Thyroid gland (tissue), 4 donors: ENCODE measurements around the gene SLCO2A1. TPM values are rescaled to one million over a fixed set of nuclear protein-coding genes. Genes with fewer than 3 reads are reported as not detected.

Source experiments
- DNase-seq, 2 donors: peaks; one replicate each; pipeline ENCODE4 v3.0.0-alpha.2; 2019
- H3K27ac ChIP-seq, 3 donors: fragments of 200-600 bp; sonication (generic); 1 replicate in 2 of 3; 2 replicates in 1 of 3; pipeline ENCODE4 v1.5.1; 2016 to 2019; ENCODE audit warnings: mild to moderate bottlenecking in 1 of 3, moderate library complexity in 1 of 3
- H3K27me3 ChIP-seq: fragments of 200-600 bp; sonication (generic); one replicate; pipeline ENCODE4 v1.5.1; 2019
- H3K36me3 ChIP-seq, 2 donors: fragments of 200-600 bp; sonication (generic); one replicate each; pipeline ENCODE4 v1.5.1; 2016 to 2019
- H3K4me1 ChIP-seq, 2 donors: fragments of 200-600 bp; sonication (generic); one replicate each; pipeline ENCODE4 v1.5.1; 2017 to 2019
- H3K4me3 ChIP-seq, 3 donors: fragments of 200-600 bp; sonication (generic); replicated peaks in 1 of 3; 1 replicate in 2 of 3; 2 replicates in 1 of 3; pipeline ENCODE4 v1.5.1; 2016; ENCODE audit warnings: mild to moderate bottlenecking in 1 of 3
- H3K9me3 ChIP-seq: fragments of 200-600 bp; sonication (generic); one replicate; pipeline ENCODE4 v1.5.1; 2017
- CTCF ChIP-seq, 6 experiments: fragments of 200-600 bp in 3 of 6; fragments of 450-650 bp in 3 of 6; sonication (generic) in 3 of 6; IDR thresholded peaks; one replicate each; pipeline ENCODE4 v1.5.1; 2016 to 2019; ENCODE audit warnings: antibody characterized with exemption in 6 of 6, mild to moderate bottlenecking in 2 of 6, inconsistent platforms in 1 of 6, moderate library complexity in 1 of 6
- POLR2A ChIP-seq, 2 donors: fragments of 450-650 bp; IDR thresholded peaks; one replicate each; pipeline ENCODE4 v1.6.1; 2017; ENCODE audit warnings: antibody characterized with exemption in 2 of 2, mild to moderate bottlenecking in 2 of 2, moderate library complexity in 1 of 2
- WGBS, 2 donors: methylation state at CpG; one replicate each; pipeline ENCODE4 v1.1.5; 2017; 5-methylcytosine and 5-hydroxymethylcytosine counted together
- intact Hi-C: fragments of 100-400 bp; cut with DNase I; formaldehyde crosslinking; loops from one replicate; pipeline ENCODE4 v1.15.1; 2023
- total RNA-seq, 4 donors: library from RNA; depleted of rRNA; stranded (reverse); fragments of >200 nt; gene quantifications; one replicate each; pipeline ENCODE4 v1.2.3, GENCODE V29; 2016

SLCO2A1 gene
- total RNA-seq, 4 donors from 2014 or later: 26.0 to 76.6 (median 41.0) TPM

DNA sequence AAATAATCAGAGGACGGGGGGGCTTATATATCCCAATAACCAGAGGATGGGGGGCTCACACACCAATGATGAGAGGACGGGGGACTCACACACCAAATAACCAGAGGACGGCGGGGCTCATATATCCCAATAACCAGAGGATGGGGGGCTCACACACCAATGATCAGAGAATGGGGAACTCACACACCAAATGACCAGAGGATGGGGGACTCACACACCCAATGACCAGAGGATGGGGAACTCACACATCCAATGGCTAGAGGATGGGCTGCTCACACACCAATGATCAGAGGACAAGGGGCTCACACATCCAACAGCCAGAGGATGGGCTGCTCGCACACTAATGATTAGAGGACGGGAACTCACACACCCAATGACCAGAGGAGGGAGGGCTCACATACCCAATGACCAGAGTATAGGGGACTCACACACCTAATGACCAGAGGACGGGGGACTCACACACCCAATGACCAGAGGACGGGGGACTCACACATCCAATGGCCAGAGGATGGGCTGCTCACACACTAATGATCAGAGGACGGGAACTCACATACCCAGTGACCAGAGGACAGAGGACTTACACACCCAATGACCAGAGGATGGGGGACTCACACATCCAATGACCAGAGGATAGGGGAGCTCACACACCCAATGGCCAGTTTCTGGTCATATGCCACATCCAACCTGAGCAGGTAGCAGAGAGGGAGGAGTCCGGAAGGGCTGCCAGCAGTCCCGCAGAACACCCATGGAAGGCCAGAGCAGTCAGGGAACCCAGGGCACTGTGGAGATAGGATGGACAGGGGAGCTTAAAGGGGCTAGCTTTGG is 144.6 kb downstream of the SLCO2A1 start:
- no peak overlapping the region for H3K4me3 ChIP-seq
- TF ChIP-seq CTCF (IDR thresholded peaks at IDR 0.05): no peak
- no peak for TF ChIP-seq POLR2A (IDR thresholded peaks at IDR 0.05)
- WGBS, 2 donors: 92 to 93% methylated on average over 9 to 11 of the region's 11 CpGs
- no peaks in the 10 kb centered on the region for H3K9me3 ChIP-seq
- no peak overlapping the region for H3K27ac ChIP-seq
- H3K4me1 ChIP-seq: no peaks in the 10 kb centered on the region
- H3K36me3 ChIP-seq: no peaks in the 10 kb centered on the region
- DNase-seq: no peak
- H3K27me3 ChIP-seq: no peaks in the 10 kb centered on the region
- intact Hi-C loops: no loop called here

DNA sequence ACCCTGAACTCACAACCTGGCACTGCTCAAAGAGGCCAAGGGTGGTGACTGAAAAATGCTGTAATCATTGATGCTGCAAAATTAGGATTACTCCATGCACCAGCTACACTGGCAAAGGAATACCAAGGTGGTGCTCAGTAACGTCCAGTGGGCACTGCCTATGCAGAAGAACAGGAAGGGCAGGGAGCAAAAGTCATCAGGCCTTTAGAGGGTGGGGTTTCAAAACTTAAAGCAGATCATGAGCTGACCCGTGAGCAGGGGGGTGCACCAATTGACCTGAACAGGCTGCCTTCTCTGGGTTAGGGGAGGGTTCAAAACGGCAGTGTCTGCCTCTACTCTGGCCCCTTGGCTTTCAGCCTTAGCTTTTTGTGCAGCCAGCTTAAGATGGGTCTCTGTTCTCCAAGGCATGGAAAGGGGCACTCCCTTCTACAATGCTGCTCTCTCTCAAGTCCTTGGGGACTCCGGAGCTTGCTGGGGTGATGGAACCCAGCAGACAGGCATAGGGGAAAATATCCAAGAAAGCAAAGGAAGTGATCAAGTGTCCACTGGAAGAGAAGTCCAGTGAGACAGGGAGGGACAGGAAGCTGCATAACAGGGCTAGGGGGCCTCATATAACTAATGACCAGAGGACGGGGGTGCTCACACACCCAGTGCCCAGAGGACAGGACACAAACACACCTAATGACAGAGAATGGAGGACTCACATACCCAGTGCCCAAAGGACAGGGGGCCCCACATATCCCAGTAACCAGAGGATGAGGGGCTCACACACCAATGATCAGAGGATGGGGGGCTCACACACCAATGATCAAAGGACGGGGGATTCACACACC is 145.5 kb downstream of the SLCO2A1 start:
- no peaks in the 10 kb centered on the region for H3K4me1 ChIP-seq
- TF ChIP-seq POLR2A (IDR thresholded peaks at IDR 0.05): no peak
- TF ChIP-seq CTCF (IDR thresholded peaks at IDR 0.05): no peak
- intact Hi-C loops: no loop called here
- no peak for DNase-seq
- WGBS, 2 donors: 78 to 86% methylated on average over 6 of the region's 6 CpGs
- H3K27ac ChIP-seq: no peak overlapping the region
- H3K27me3 ChIP-seq: no peaks in the 10 kb centered on the region
- H3K9me3 ChIP-seq: no peaks in the 10 kb centered on the region
- no peaks in the 10 kb centered on the region for H3K36me3 ChIP-seq
- H3K4me3 ChIP-seq: no peak overlapping the region

DNA sequence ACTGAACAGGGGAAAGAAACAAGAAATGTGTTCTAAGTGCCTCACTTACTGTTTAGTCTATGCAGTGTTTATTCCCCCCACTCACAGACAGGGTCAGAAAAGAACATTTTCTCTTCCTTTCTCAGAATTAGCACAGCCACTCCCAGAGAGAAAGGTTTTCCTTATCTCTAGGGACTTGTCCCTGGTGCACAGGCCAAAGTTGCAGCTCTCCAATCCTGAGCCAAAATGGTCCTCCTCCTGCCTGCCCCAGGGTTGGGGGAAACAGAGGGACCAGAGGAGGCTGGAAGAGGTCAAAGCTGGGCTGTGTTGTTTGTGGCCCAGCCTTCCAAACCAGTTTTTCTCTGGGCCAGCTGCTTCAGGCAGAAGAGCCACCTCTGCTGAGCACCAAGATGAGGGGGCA is 146.1 kb downstream of the SLCO2A1 start:
- intact Hi-C loops: no loop called here
- H3K4me1 ChIP-seq: no peaks in the 10 kb centered on the region
- TF ChIP-seq CTCF (IDR thresholded peaks at IDR 0.05) (no peak), POLR2A (IDR thresholded peaks at IDR 0.05) (no peak)
- H3K4me3 ChIP-seq: no peak overlapping the region
- no peak for DNase-seq
- no peaks in the 10 kb centered on the region for H3K9me3 ChIP-seq
- H3K27me3 ChIP-seq: no peaks in the 10 kb centered on the region
- H3K27ac ChIP-seq: no peak overlapping the region
- no peaks in the 10 kb centered on the region for H3K36me3 ChIP-seq

- H3K27me3 ChIP-seq: no peaks in the 10 kb centered on the region
- DNase-seq: no peak
- no peaks in the 10 kb centered on the region for H3K36me3 ChIP-seq
- no peaks in the 10 kb centered on the region for H3K4me1 ChIP-seq
- no peak for TF ChIP-seq CTCF (IDR thresholded peaks at IDR 0.05)
- no peak for TF ChIP-seq POLR2A (IDR thresholded peaks at IDR 0.05)
- H3K9me3 ChIP-seq: no peaks in the 10 kb centered on the region
- 74 to 92% methylated on average over 3 of the region's 3 CpGs for WGBS, 2 donors
- intact Hi-C loops: no loop called here
- H3K27ac ChIP-seq: no peak overlapping the region
- H3K4me3 ChIP-seq: no peak overlapping the region
Observed at GRCh38 chr3:133882986-133883586, 146.6 kb downstream of the SLCO2A1 start.
